Femur (tissue), 1 donor: ENCODE measurements around the gene GGTLC1.
A peak's percentile ranks its signal among the peaks of the same experiment; 100 is the strongest.
"Not testable (repeated sequence)": the region's sequence is repeated elsewhere in the genome, so short reads cannot be mapped to it uniquely, and the experiment has no call there.

Experiments used
- DNase-seq: peaks from one replicate; pipeline ENCODE4 v3.0.0-alpha.2; 2017

The GGTLC1 gene

GRCh38 chr20:23994001-23994633 is 5.5 kb upstream of the GGTLC1 start:
- not testable (repeated sequence) for DNase-seq

- not testable (repeated sequence) for DNase-seq
Measured at GRCh38 chr20:23993440-23993839, 4.9 kb upstream of the GGTLC1 start.

DNA sequence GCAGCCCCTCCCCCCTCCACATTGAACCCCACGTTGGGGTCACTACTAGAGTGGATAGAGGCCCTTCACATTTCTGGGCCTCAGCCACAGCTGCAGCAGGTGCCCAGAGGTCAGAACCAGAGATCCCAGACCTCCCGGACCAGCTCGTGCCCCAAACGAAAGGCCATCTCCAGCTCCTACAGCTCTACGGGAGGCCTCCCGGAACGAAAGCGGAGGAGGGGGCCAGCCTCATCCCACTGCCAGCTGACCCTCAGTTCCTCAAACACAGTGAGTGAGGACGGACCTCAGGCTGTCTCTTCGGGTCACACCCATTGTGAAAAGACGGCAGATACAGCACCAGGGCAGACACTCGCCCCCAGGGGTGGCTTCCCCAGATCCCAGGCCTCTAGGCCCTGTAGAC is 1.7 kb upstream of the GGTLC1 start:
- not testable (repeated sequence) for DNase-seq

- DNase-seq = not testable (repeated sequence)
Measured at GRCh38 chr20:23988966-23989365, 387 bp upstream of the GGTLC1 start.

DNA sequence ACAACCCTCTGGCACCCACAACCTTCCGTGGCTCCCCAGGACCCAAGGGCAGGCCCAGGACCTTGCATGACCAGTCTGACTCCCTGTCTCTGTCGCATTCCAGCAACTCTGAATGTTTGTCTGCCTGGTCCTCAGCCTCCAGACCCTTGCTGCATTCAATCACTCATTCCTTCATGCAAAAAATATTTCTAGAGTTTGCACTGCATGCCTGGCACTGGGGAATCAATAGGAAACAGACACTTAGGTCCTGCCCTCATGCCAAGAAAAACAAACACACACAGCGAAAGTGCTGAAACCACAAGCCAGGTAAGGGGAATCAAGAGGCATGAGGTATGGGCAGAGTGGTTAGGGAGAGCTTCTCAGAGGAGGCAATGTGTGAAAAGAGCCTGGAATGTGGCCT is 1.9 kb downstream of the GGTLC1 start:
- not testable (repeated sequence) for DNase-seq

DNA sequence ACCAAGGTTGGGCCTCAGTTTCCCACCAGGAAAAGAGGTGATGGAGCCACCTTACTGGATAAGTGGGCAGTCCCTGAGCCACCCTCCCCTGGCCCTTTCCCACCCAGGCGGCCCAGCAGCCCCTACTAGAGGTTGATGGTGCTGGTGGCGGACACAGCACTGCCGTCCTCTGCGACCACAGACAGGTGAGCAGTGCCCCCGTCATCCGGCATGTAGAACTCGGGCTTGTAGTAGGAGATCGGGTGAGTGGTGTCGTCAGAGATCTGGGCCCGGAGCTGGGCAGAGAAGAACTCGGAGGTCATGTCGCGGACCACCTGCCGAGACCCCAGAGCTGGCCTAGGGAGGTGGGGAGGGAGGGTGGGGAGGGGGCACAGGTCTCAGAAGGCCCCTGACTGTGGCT is 2.3 kb downstream of the GGTLC1 start:
- not testable (repeated sequence) for DNase-seq

- DNase-seq = not testable (repeated sequence)
Measured at GRCh38 chr20:23985790-23986225, 2.8 kb downstream of the GGTLC1 start.

- DNase-seq = not testable (repeated sequence)
Measured at GRCh38 chr20:23985066-23985789, 3.4 kb downstream of the GGTLC1 start.

DNA sequence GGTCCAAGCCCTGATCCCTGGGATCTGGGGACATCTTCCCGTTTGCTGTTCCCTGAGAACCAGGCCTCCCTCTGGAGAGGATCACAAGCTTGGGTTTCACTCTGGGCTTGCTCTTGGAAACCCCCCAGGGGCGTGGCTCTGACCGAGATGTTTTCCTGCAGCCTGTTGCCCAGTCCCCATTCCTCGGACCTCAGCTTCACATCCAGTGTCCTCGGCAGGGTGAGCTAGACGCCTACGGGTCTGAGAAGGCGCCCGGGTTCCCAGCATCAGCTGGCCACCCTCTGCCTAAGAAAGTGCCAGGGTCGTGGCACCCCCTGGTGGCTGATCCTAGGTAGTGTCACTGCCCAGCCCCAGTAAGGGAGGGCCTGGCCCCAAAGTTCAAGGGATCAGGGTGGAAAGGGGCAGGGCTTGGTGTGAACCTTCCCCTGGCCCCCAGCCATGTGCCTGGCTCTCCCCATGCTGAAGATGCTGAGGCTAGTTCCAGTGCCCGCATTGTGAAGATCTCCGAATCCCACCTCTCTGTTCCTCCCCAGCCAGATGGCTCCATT is 4.0 kb downstream of the GGTLC1 start:
- DNase-seq = not testable (repeated sequence)

DNA sequence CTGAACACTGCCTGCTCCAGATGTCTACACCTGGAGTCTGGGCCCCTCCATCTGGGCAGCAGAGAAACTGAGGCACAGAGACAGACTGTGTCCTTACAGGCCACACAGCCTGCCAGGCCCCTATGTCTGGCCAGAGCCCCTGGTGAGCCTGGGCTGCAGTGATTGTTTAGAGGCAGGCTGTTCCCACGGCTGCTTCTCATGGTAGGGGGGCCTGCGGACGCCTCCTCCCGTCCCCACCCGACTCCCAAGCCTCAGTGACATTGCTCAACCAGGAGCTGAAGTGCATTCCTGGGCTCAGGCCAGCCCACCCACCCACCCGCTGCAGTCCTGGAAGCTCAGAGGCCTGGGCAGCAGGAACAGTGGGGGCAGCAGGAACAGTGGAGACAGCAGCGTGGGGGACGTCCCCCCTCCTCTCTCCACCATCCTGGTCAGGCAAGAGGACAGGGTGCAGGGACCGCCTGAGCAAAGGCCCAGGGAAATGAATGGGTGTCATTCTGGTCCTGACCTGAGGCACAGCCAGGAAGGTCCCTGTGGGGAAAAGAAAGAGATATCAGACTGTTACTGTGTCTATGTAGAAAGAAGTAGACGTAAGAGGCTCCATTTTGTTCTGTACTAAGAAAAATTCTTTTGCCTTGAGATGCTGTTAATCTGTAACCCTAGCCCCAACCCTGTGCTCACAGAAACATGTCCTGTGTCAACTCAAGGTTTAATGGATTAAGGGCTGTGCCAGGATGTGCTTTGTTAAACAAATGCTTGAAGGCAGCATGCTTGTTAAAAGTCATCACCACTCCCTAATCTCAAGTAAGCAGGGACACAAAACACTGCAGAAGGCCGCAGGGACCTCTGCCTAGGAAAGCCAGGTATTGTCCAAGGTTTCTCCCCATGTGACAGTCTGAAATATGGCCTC is 6.2 kb downstream of the GGTLC1 start:
- not testable (repeated sequence) for DNase-seq

GRCh38 chr20:23981526-23981925 is 7.1 kb downstream of the GGTLC1 start:
- DNase-seq = not testable (repeated sequence)

DNA sequence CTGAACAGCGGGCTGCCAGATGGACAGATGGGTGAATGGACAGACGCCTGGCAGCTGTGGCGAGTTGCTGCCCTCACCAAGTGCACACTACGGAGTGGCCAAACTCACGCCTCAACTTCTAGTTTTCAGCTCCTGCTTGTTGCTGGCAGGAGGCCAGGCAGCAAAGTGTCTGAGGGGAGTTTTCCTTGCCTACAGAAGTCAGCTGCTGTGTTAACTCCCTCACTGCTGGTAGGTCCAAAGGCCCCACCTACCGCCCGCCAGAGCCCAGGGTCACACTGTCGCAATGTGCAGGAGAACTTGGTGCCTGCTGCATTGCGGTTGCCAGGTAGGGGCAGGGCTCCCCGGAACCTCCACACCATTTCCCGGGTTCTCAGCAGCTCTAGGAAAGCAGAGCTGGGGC is 7.6 kb downstream of the GGTLC1 start:
- DNase-seq = peak; percentile 32

- DNase-seq = not testable (repeated sequence)
Measured at GRCh38 chr20:23979899-23980811, 8.4 kb downstream of the GGTLC1 start.

- DNase-seq = not testable (repeated sequence)
Measured at GRCh38 chr20:23979380-23979779, 9.2 kb downstream of the GGTLC1 start.

DNA sequence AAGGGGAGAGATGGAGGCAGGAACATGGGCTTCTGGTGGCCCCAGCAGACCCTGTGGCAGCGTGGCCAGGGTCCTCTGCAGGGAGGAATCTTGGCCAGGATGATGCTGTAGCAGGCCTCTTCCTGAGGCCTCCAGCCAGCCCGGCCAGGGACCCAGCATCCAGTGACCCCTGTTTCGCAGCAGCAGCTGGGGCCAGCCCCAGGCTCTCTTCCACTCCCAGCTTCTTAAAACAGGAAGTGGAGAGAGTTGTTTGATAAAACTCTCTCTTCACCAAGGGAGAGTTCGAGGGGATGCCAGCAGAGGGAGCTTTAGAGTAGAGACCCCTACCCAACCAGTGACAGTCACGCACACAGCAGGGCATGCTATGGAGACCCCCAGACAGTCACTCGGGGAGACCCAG is 10.1 kb downstream of the GGTLC1 start:
- not testable (repeated sequence) for DNase-seq

GRCh38 chr20:23974966-23975365 is 13.6 kb downstream of the GGTLC1 start:
- DNase-seq = no peak

DNA sequence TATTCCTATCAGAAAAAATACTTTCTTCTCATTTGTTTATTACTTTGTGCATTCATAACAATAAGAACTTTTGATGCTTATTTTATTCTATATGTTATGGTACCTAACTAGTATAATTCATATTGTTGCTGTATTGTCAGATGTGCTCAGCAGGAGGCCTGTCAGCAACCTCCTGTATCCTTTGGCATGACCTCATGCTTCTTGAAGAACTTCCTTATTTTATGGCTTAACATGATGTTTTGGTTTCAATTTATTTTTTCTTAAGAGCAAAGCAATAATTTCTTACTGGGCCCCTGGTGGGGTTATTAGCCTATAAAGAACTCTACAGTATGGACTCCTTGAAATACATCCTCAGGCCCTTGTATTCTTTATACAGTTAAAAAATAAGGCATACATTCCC is 17.3 kb downstream of the GGTLC1 start:
- no peak for DNase-seq

DNA sequence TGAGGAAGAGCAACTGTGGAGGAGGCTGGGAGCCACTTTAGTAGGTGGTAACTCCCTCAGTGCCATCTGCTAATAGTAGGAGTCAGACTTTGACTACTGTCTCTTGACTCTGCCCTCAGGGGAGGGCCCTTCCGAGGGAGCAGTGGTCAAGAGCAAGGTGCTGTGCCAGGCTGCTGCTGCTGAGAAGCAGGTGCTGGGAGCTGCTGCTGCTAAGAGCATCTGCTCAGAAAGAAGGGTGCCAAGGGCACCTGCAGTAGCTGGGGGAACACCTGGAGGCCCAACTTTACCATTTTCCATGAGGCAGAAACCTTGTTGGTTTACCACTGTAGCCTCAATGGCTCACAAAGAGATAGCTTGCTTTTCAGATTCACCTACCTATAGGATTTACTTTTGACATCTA is 18.5 kb downstream of the GGTLC1 start:
- DNase-seq = no peak

DNA sequence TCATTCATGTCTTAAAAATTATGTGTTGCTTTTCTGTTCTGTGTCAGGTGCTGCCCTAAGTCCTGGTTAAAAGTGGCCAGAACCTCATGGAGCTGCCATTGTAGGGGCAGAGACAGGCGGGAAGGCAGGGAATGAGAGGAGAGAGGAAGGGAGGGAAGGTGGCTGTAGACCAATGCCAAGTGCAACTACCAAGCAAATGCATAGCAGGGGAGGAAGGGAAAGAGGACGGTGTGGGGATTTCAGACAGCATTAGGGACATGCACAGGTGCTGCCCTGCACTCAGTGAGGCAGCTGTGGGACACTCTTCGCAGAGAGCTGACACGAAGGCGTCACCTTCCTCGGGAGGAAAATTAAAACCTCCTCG is 21.0 kb downstream of the GGTLC1 start:
- DNase-seq = no peak

DNA sequence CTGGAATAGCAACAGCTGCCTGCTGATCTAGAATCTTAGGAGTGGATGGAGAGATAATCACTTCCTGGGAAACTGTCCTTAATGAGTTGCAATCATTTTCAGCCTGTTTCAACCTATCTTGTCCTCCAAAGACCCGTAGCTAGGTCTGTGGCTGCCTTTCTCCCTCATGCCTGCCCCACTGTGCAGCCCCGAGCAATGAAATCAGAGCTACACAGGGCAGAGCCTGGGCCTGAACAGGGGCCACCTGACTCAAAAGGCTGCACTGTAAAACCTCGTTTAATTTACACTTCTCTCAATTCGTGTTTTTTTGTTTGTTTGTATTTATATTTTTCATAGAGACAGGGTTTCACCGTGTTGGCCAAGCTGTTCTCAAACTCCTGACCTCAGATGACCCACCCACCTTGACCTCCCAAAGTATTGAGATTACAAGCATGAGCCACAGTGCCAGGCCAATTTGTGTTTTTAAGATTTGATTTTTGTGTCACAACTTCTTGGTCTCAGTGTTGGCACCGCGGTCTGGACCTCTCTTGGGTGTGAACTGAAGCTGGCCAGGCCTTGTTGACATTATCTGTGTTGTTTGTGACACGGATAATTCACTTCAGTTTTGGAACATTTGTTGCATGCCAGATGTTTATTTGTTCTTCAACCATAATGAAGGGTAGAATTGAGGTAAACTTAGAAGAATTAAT is 21.5 kb downstream of the GGTLC1 start:
- DNase-seq = no peak

DNA sequence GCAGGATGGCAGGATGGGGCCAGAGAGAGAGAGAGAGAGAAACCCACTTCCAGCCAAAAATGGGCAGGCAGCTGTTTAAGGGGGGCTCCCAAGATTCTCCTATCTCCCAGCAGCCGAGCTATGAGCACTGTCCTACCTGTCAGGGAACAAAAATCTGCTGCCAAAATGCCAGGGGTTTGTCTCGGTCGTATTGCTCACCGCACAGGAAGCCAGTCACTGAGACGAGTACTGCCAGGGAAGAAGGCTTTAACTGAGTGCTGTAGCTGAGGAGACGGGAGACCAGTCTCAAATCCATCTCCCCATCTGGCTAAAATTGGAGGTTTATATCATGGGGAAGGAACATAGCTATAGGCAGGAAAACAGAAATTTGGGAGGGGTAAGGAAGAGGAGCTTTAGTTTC is 22.3 kb downstream of the GGTLC1 start:
- DNase-seq = no peak
